Caki2 (cell line): ENCODE results near the gene GGA3. TPM values are rescaled to one million over a fixed set of nuclear protein-coding genes. Genes with fewer than 3 reads are reported as not detected.

Experiments used
- DNase-seq: peaks from one replicate; pipeline ENCODE4 v3.0.0-alpha.2; 2015; ENCODE audit warnings: low read depth
- in situ Hi-C: cut with HindIII; loops from 2 replicates; pipeline ENCODE4 v1.10.0; 2016; ENCODE audit warnings: low sequenced_read_pairs, low pct_unique_long_range_greater_than_20kb, mixed read lengths
- total RNA-seq: library from RNA; depleted of rRNA; stranded (reverse); fragments of >200 nt; shearing (Covaris generic); gene quantifications from 2 replicates; pipeline ENCODE4 v1.2.3, GENCODE V29; 2014; ENCODE audit warnings: low replicate concordance; rRNA removed

Gene GGA3
- total RNA-seq, 1 experiment from 2014 or later = 8.7 TPM

DNA sequence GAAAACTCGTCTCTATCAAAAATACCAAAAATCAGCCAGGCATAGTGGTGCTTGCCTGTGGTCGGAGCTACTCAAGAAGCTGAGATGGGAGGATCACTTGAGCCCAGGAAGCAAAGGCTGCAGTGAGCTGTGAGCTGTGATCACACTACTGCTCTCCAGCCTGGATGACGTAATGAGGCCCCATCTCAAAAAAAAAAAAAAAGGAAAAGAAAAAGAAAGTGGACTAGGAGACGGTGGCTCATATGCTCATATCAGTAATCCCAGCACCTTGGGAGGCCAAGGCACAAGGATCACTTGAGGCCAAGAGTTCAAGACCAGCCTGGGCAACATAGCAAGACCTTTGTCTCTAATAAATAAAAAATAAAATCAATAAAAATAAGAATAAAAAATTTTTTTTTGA is 69.8 kb downstream of the GGA3 start:
- peak; percentile 75 for DNase-seq
- in situ Hi-C loops = no loop called here

DNA sequence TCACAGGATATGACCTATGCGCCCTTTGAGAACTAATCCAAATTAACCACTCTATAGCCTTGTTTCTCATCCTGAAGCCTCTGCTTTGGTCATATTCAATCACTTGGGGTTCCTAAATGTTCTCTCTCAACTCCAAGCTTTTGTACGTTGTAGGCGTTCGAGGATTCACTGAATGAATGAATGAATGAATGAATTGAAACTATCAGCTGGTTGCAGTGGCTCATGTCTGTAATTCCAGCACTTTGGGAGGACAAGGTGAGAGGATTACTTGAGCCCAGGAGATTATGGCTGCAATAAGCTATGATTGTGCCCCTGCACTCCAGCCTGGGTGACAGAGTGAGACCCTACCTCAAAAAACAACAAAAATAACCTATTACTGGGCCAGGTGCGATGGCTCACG is 72.8 kb downstream of the GGA3 start:
- in situ Hi-C loops = no loop called here
- no peak for DNase-seq

Other genes starting within 250 kb of the GGA3 start
- 58.8 and 82.1 TPM in 2 replicates for gene MRPL58, start 248.9 kb downstream of the GGA3 start, total RNA-seq
- gene ATP5PD, start 214.6 kb downstream of the GGA3 start, total RNA-seq = 289 and 430 TPM in 2 replicates
- gene KCTD2, start 214.4 kb downstream of the GGA3 start, total RNA-seq = 17.9 and 26.6 TPM in 2 replicates
- gene SLC16A5, start 173.7 kb downstream of the GGA3 start, total RNA-seq = 3.0 and 4.4 TPM in 2 replicates
- 15.8 and 17.4 TPM in 2 replicates for gene ARMC7, start 151.6 kb downstream of the GGA3 start, total RNA-seq
- 135 and 304 TPM in 2 replicates for gene NT5C, start 129.9 kb downstream of the GGA3 start, total RNA-seq
- gene JPT1, start 107.1 kb downstream of the GGA3 start, total RNA-seq = 276 and 299 TPM in 2 replicates
- 157 and 161 TPM in 2 replicates for gene SUMO2, start 78.6 kb downstream of the GGA3 start, total RNA-seq
- 71.4 and 87.8 TPM in 2 replicates for gene NUP85, start 55.9 kb downstream of the GGA3 start, total RNA-seq
- 93.0 and 129 TPM in 2 replicates for gene MRPS7, start 273 bp upstream of the GGA3 start, total RNA-seq
- 37.8 and 40.0 TPM in 2 replicates for gene MIF4GD, start 9.6 kb upstream of the GGA3 start, total RNA-seq
- 6.3 and 16.5 TPM in 2 replicates for gene SLC25A19, start 27.8 kb upstream of the GGA3 start, total RNA-seq
- gene GRB2, start 144.1 kb upstream of the GGA3 start, total RNA-seq = 113 and 118 TPM in 2 replicates
- gene TMEM94, start 195.0 kb upstream of the GGA3 start, total RNA-seq = 65.8 and 66.0 TPM in 2 replicates